ENCODE data around the gene LCE3B.

DNA sequence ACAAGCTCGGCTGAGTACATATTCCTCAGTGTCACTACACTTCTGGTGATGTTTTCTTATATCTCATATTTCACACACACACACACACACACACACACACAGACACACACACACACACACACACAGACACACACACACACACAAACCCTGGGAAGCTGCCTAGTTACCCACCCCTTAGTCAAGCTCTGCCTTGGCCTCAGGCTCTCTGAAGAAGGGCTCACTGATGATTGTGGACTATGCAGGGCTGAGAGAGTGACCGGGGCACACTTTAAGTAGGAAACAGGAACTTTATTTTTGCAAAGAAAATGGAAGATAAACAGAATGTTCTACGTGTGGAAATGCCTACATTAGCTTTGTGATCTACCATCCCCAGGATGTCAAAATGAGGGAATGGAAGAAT is 30.3 kb downstream of the LCE3B start:
- TF ChIP-seq, protein P1, sequence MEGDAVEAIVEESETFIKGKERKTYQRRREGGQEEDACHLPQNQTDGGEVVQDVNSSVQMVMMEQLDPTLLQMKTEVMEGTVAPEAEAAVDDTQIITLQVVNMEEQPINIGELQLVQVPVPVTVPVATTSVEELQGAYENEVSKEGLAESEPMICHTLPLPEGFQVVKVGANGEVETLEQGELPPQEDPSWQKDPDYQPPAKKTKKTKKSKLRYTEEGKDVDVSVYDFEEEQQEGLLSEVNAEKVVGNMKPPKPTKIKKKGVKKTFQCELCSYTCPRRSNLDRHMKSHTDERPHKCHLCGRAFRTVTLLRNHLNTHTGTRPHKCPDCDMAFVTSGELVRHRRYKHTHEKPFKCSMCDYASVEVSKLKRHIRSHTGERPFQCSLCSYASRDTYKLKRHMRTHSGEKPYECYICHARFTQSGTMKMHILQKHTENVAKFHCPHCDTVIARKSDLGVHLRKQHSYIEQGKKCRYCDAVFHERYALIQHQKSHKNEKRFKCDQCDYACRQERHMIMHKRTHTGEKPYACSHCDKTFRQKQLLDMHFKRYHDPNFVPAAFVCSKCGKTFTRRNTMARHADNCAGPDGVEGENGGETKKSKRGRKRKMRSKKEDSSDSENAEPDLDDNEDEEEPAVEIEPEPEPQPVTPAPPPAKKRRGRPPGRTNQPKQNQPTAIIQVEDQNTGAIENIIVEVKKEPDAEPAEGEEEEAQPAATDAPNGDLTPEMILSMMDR (IDR thresholded peaks at IDR 0.05; ENCODE audit: poor library complexity, severe bottlenecking) = no peak
- TF ChIP-seq POLR2AphosphoS5 (IDR thresholded peaks at IDR 0.05) (no peak), SMC3 (conservative IDR thresholded peaks at IDR 0.05; ENCODE audit: poor library complexity) (no peak), MXI1 (conservative IDR thresholded peaks at IDR 0.05; ENCODE audit: poor library complexity, severe bottlenecking) (no peak), REST (IDR thresholded peaks at IDR 0.05; ENCODE audit: borderline replicate concordance) (no peak), EP300 (conservative IDR thresholded peaks at IDR 0.05; ENCODE audit: poor library complexity, severe bottlenecking) (no peak)

All from neural cell (in vitro differentiated cells).